Caco-2 (cell line): ENCODE data around the gene DOK6. TPM values are rescaled to one million over a fixed set of nuclear protein-coding genes. Genes with fewer than 3 reads are reported as not detected.

Source experiments
- BruUV-seq: library from RNA; stranded (reverse); fragments of 400-500 nt; replicated peaks from 2 replicates; lab custom pipeline; 2021; lab: Mats Ljungman, UMichigan
- CTCF ChIA-PET: fragments of 300-600 bp; sonication (Branson Sonifier 250); formaldehyde crosslinking; loops from one replicate; lab custom pipeline; 2022; ENCODE audit warnings: antibody characterized with exemption; lab: Charles Lee
- POLR2A ChIA-PET: fragments of 300-600 bp; sonication (Branson Sonifier 250); formaldehyde crosslinking; loops from one replicate; lab custom pipeline; 2022; ENCODE audit warnings: antibody characterized with exemption; lab: Charles Lee
- DNase-seq, 2 experiments: peaks; one replicate each; pipeline versions ENCODE4 v3.0.0 to v3.0.0-alpha.2; 2020 to 2022
- H3K27me3 ChIP-seq: replicated peaks from 2 replicates; pipeline ENCODE4 v1.6.0; 2011; ENCODE audit warnings: low read length; ENCODE audit not compliant: control insufficient read depth, insufficient read depth
- H3K36me3 ChIP-seq: 2 replicates; pipeline ENCODE4 v1.5.1; 2011; ENCODE audit warnings: low read length; ENCODE audit not compliant: control insufficient read depth, insufficient read depth
- H3K4me1 ChIP-seq: fragments of 250-450 bp; sonication (Bioruptor Pico); 2 replicates; pipeline ENCODE4 v1.5.1; 2020; ENCODE audit warnings: mild to moderate bottlenecking
- H3K4me3 ChIP-seq: 2 replicates; pipeline ENCODE4 v1.5.1; 2011; ENCODE audit warnings: low read depth, mild to moderate bottlenecking, control low read depth, low read length
- H3K9me3 ChIP-seq: fragments of 250-450 bp; sonication (Bioruptor Pico); 2 replicates; pipeline ENCODE4 v1.5.1; 2020; ENCODE audit warnings: mild to moderate bottlenecking, moderate library complexity
- H3K27ac Mint-ChIP-seq: one replicate; pipeline ENCODE4 v1.8.0; 2022; ENCODE audit warnings: mixed read lengths; ENCODE audit not compliant: unreplicated experiment
- H3K27me3 Mint-ChIP-seq: one replicate; pipeline ENCODE4 v1.8.0; 2022; ENCODE audit warnings: mixed read lengths; ENCODE audit not compliant: insufficient read depth, unreplicated experiment
- H3K36me3 Mint-ChIP-seq: one replicate; pipeline ENCODE4 v1.8.0; 2022; ENCODE audit warnings: mild to moderate bottlenecking, mixed read lengths; ENCODE audit not compliant: insufficient read depth, unreplicated experiment
- H3K4me1 Mint-ChIP-seq: one replicate; pipeline ENCODE4 v1.8.0; 2022; ENCODE audit warnings: low read depth, mixed read lengths; ENCODE audit not compliant: unreplicated experiment
- H3K4me3 Mint-ChIP-seq: one replicate; pipeline ENCODE4 v1.8.0; 2022; ENCODE audit warnings: mild to moderate bottlenecking, moderate library complexity, mixed read lengths; ENCODE audit not compliant: unreplicated experiment
- H3K9me3 Mint-ChIP-seq: one replicate; pipeline ENCODE4 v1.8.0; 2022; ENCODE audit warnings: mixed read lengths; ENCODE audit not compliant: unreplicated experiment
- intact Hi-C: fragments of 100-400 bp; cut with micrococcal nuclease; formaldehyde crosslinking; loops from one replicate; pipeline ENCODE4 v1.10.0; 2022; ENCODE audit not compliant: unreplicated experiment
- total RNA-seq: library from RNA; stranded (reverse); gene quantifications from 2 replicates; pipeline ENCODE4 v1.2.3, GENCODE V29; 2022
- TF ChIP-seq, protein P1 (sequence below), 2 experiments: fragments of 200-600 bp in 1 of 2; IDR thresholded peaks; 1 replicate in 1 of 2; 2 replicates in 1 of 2; pipeline versions ENCODE4 v1.5.1 to v1.8.0; 2011 to 2022; ENCODE audit warnings: antibody characterized with exemption in 1 of 2, control low read depth in 1 of 2, inconsistent platforms in 1 of 2, low read depth in 1 of 2, low read length in 1 of 2, mild to moderate bottlenecking in 1 of 2, moderate library complexity in 1 of 2; ENCODE audit not compliant: insufficient read depth in 1 of 2, severe bottlenecking in 1 of 2, unreplicated experiment in 1 of 2

DOK6 gene
- total RNA-seq, 1 experiment from 2014 or later = not detected

DNA sequence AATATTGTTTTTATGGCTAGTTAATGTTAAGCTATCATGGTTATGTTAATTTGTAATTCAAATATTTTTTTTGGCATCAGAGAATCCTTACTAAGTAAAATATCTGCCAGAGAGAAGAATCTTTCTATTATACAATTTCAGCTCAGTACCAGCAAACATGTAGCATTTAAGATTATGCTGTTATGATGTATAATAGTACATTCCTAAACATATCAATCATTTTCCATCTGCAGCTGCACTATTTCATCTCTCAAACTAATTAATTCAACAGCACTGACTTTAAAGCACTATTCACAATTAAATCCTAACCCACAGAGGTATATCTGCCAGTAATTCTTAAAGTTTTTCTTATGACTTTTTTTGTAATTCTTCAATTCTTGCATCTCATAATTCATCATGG lies 296.4 kb downstream of the DOK6 start:
- Mint-ChIP-seq H3K27ac (no peak overlapping the region), H3K36me3 (no peaks in the 10 kb centered on the region), H3K9me3 (no peaks in the 10 kb centered on the region), H3K4me3 (no peak overlapping the region), H3K4me1 (no peaks in the 10 kb centered on the region), H3K27me3 (no peaks in the 10 kb centered on the region)
- intact Hi-C loops = no loop called here
- DNase-seq = no peak
- CTCF ChIA-PET = no interaction called here
- Histone ChIP-seq H3K36me3 (no peaks in the 10 kb centered on the region), H3K4me3 (no peak overlapping the region), H3K27me3 (no peaks in the 10 kb centered on the region), H3K9me3 (no peaks in the 10 kb centered on the region), H3K4me1 (no peaks in the 10 kb centered on the region)
- BruUV-seq = no TSS peak
- POLR2A ChIA-PET = no interaction called here
- TF ChIP-seq, protein P1, sequence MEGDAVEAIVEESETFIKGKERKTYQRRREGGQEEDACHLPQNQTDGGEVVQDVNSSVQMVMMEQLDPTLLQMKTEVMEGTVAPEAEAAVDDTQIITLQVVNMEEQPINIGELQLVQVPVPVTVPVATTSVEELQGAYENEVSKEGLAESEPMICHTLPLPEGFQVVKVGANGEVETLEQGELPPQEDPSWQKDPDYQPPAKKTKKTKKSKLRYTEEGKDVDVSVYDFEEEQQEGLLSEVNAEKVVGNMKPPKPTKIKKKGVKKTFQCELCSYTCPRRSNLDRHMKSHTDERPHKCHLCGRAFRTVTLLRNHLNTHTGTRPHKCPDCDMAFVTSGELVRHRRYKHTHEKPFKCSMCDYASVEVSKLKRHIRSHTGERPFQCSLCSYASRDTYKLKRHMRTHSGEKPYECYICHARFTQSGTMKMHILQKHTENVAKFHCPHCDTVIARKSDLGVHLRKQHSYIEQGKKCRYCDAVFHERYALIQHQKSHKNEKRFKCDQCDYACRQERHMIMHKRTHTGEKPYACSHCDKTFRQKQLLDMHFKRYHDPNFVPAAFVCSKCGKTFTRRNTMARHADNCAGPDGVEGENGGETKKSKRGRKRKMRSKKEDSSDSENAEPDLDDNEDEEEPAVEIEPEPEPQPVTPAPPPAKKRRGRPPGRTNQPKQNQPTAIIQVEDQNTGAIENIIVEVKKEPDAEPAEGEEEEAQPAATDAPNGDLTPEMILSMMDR (IDR thresholded peaks at IDR 0.05; ENCODE audit: insufficient read depth in 1 of 2, low read depth in 1 of 2, low read length in 1 of 2, severe bottlenecking in 1 of 2, unreplicated experiment in 1 of 2) = no peak

DNA sequence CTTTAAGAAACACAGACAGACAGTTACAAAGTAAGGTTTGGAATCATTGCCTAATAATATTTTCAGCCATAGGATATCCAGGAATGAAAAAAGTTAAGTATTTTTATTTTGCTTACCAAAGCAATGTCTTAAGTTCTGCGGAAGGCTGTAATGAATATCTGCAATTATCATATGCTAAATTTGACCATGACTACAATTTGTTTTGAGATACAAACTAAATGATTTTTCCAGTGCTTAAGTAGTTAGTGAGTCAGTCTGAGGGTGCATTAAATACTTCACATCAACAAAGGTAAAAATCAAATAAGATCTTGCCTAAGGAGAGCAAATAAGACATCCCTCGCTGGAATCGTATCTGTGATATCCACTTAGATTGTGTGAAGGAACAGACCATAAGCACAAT lies 297.0 kb downstream of the DOK6 start:
- H3K9me3 Mint-ChIP-seq = no peaks in the 10 kb centered on the region
- no peak for DNase-seq
- H3K9me3 ChIP-seq = no peaks in the 10 kb centered on the region
- H3K4me1 Mint-ChIP-seq = no peaks in the 10 kb centered on the region
- H3K4me3 Mint-ChIP-seq = no peak overlapping the region
- no peaks in the 10 kb centered on the region for H3K27me3 ChIP-seq
- no TSS peak for BruUV-seq
- H3K36me3 ChIP-seq = no peaks in the 10 kb centered on the region
- intact Hi-C loops = no loop called here
- H3K27ac Mint-ChIP-seq = no peak overlapping the region
- H3K36me3 Mint-ChIP-seq = no peaks in the 10 kb centered on the region
- no peaks in the 10 kb centered on the region for H3K4me1 ChIP-seq
- ChIA-PET CTCF (no interaction called here), POLR2A (no interaction called here)
- H3K27me3 Mint-ChIP-seq = no peaks in the 10 kb centered on the region
- TF ChIP-seq, protein P1 (IDR thresholded peaks at IDR 0.05; ENCODE audit: insufficient read depth in 1 of 2, low read depth in 1 of 2, low read length in 1 of 2, severe bottlenecking in 1 of 2, unreplicated experiment in 1 of 2) = no peak
- no peak overlapping the region for H3K4me3 ChIP-seq

DNA sequence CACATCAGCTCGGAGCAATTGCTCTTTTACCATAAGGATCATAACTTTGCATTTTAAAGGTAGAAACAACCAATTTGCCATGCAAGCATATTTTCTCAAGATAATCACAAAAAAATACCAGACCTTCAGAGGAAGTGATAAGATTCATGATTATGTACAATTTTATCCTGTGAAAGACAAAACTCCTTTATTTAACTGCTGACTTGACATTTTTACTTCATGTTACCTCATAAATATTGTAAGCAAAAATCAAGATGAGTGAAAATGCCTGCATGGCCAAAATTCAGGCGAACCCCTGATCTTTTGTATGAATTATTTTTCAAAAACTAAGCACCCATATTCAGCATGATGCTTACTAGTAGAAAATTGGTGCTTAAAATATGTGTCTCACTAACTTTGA lies 300.6 kb downstream of the DOK6 start:
- H3K27me3 Mint-ChIP-seq = no peaks in the 10 kb centered on the region
- no TSS peak for BruUV-seq
- H3K9me3 ChIP-seq = no peaks in the 10 kb centered on the region
- H3K27ac Mint-ChIP-seq = no peak overlapping the region
- no peaks in the 10 kb centered on the region for H3K36me3 ChIP-seq
- H3K4me1 ChIP-seq = no peaks in the 10 kb centered on the region
- no peak for DNase-seq
- intact Hi-C loops = no loop called here
- no peaks in the 10 kb centered on the region for H3K36me3 Mint-ChIP-seq
- CTCF ChIA-PET = no interaction called here
- H3K27me3 ChIP-seq = no peaks in the 10 kb centered on the region
- H3K9me3 Mint-ChIP-seq = no peaks in the 10 kb centered on the region
- no peak overlapping the region for H3K4me3 Mint-ChIP-seq
- POLR2A ChIA-PET = no interaction called here
- no peak overlapping the region for H3K4me3 ChIP-seq
- H3K4me1 Mint-ChIP-seq = no peaks in the 10 kb centered on the region
- TF ChIP-seq, protein P1 (IDR thresholded peaks at IDR 0.05; ENCODE audit: insufficient read depth in 1 of 2, low read depth in 1 of 2, low read length in 1 of 2, severe bottlenecking in 1 of 2, unreplicated experiment in 1 of 2) = no peak
